Measurements from ENCODE around the gene PDE4D.

- no peak for TF ChIP-seq CTCF (conservative IDR thresholded peaks at IDR 0.05; ENCODE audit: low read depth, low read length)
- TF ChIP-seq EZH2 (IDR thresholded peaks at IDR 0.05; ENCODE audit: low read length, unreplicated experiment), result no peak
Observed at GRCh38 chr5:59003641-59004040, 889.9 kb downstream of the PDE4D start.
